Activated naive CD8-positive, alpha-beta T cell (primary cell): Measurements from ENCODE around the gene ERO1B.
"Not testable (repeated sequence)": the region's sequence is repeated elsewhere in the genome, so short reads cannot be mapped to it uniquely, and the experiment has no call there.

ENCODE experiments used
- H3K27ac Mint-ChIP-seq: one replicate; pipeline ENCODE4 v1.8.0; 2021; ENCODE audit warnings: mixed read lengths
- H3K27me3 Mint-ChIP-seq: one replicate; pipeline ENCODE4 v1.8.0; 2021; ENCODE audit warnings: mixed read lengths
- H3K36me3 Mint-ChIP-seq: one replicate; pipeline ENCODE4 v1.8.0; 2021; ENCODE audit warnings: mixed read lengths
- H3K4me1 Mint-ChIP-seq: one replicate; pipeline ENCODE4 v1.8.0; 2021; ENCODE audit warnings: low read depth, mixed read lengths
- H3K4me3 Mint-ChIP-seq: one replicate; pipeline ENCODE4 v1.8.0; 2021; ENCODE audit warnings: mild to moderate bottlenecking, mixed read lengths
- H3K9me3 Mint-ChIP-seq: one replicate; pipeline ENCODE4 v1.8.0; 2021; ENCODE audit warnings: low read depth, mixed read lengths

The ERO1B gene

DNA sequence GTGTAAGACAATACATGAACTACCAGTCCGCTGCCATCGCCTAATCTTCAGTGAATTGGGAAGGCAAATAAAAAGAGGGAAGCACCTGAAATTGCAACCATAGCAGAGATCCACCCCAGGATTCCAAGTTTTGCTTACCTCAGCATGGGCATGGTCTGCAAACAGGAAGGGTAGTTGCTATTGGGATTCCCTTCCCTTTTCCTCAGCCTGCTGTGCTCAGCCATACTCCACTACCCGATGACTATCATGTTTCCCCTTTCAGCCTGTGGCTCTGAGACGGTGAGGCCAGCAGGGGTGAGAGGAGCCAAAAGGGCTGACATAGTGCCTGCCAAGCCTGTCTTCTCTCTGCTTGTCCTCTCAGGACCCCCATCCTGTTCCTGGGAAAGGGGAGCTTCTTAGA, 75.2 kb downstream of the ERO1B start:
- H3K36me3 Mint-ChIP-seq = peaks cover 43% of the 10 kb centered on the region

DNA sequence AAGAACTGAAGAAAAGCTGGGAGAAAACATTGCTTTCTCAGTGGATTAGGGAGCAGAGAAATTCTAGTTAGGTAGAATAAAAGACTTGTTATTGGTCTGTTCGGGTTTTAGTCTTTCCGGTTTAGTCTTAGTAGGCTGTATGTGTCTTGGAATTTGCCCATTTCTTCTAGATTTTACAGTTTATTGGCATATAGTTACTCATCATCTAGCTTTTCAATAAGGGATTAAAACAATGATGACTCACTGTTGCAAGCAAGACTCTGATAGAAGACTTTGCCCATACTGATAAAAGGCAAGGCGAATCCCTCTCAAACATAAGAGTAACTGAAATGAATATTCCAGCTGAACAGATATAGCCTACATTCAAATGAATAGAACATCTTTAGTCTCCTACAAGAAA, 77.1 kb downstream of the ERO1B start:
- Mint-ChIP-seq H3K9me3 (peaks cover 35% of the 10 kb centered on the region), H3K27me3 (no peaks in the 10 kb centered on the region), H3K4me3 (no peak overlapping the region), H3K36me3 (peaks cover 56% of the 10 kb centered on the region), H3K4me1 (no peaks in the 10 kb centered on the region), H3K27ac (no peak overlapping the region)

More for the DNA sequence above, 75.2 kb downstream of the ERO1B start:
- Mint-ChIP-seq H3K27ac (no peak overlapping the region), H3K4me3 (no peak overlapping the region), H3K27me3 (no peaks in the 10 kb centered on the region), H3K9me3 (peaks cover 23% of the 10 kb centered on the region), H3K4me1 (no peaks in the 10 kb centered on the region)

DNA sequence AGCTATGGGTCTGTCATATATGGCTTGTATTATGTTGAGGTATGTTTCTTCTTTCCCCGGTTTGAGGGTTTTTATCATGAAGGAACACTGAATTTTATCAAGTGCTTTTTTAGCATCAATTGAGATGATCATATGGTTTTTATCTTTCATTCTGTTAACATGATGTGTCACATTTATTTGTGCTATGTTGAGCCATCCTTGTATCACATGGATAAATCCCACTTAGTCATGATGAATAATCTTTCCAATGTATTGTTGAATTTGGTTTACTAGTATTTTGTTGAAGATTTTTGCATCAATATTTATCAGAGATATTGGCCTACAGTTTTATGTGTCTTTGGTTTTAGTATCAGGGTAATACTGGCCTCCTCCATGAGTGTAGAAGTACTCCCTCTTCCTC, 77.7 kb downstream of the ERO1B start:
- H3K27ac Mint-ChIP-seq = no peak overlapping the region
- H3K4me3 Mint-ChIP-seq = no peak overlapping the region
- H3K36me3 Mint-ChIP-seq = peaks cover 60% of the 10 kb centered on the region
- no peaks in the 10 kb centered on the region for H3K27me3 Mint-ChIP-seq
- H3K9me3 Mint-ChIP-seq = peaks cover 41% of the 10 kb centered on the region
- H3K4me1 Mint-ChIP-seq = no peaks in the 10 kb centered on the region

DNA sequence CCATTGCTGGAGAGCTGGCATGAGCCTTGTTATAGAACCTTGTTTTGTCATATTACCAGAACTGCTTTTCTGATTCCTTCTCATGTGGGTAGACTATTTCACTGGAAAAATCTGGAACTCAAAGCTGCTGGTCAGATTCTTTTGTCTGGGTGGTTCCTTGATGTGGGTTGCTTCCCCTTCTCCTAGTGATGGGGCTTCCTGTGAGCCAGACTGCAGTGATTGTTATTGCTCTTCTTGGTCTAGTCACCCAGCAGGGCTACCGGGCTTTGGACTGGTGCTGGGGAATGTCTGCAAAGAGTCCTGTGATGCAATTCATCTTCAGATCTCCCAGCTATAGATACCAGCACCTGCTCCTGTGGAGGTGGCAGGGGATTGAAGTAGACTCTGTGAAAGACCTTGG, 80.0 kb downstream of the ERO1B start:
- Mint-ChIP-seq H3K4me1 (no peaks in the 10 kb centered on the region), H3K27me3 (no peaks in the 10 kb centered on the region), H3K27ac (no peak overlapping the region), H3K9me3 (peaks cover 53% of the 10 kb centered on the region), H3K36me3 (peaks cover 77% of the 10 kb centered on the region), H3K4me3 (no peak overlapping the region)

GRCh38 chr1:236200925-236201324, 80.8 kb downstream of the ERO1B start:
- H3K4me1 Mint-ChIP-seq = no peaks in the 10 kb centered on the region
- peaks cover 56% of the 10 kb centered on the region for H3K9me3 Mint-ChIP-seq
- H3K27me3 Mint-ChIP-seq = no peaks in the 10 kb centered on the region
- H3K4me3 Mint-ChIP-seq = no peak overlapping the region
- H3K36me3 Mint-ChIP-seq = peaks cover 75% of the 10 kb centered on the region
- H3K27ac Mint-ChIP-seq = no peak overlapping the region

DNA sequence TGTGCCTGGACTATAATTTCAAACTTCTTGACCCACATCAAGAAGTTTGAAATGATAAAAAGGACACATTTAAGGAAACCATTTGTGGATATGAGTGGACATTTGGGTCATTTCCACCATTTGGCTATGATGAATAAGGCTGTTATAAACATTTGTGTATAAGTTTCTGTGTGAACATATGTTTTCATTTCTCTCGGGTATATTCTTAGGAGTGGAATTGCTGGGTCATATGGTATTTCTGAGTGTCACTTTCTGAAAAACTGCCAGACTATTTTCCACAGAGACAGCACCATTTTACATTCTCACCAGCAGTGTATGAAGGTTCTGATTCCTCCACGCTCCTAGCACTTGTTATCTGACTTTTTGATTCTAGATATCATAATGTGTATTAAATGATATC, 88.6 kb downstream of the ERO1B start:
- H3K9me3 Mint-ChIP-seq = peaks cover 37% of the 10 kb centered on the region

DNA sequence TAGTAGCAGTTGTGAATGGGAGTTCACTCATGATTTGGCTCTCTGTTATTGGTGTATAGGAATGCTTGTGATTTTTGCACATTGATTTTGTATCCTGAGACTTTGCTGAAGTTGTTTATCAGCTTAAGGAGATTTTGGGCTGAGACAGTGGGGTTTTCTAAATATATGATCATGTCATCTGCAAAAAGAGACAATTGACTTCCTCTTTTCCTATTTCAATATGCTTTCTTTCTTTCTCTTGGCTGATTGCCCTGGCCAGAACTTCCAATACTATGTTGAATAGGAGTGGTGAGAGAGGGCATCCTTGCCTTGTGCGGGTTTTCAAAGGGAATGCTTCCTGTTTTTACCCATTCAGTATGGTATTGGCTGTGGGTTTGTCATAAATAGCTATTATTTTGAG, 93.7 kb downstream of the ERO1B start:
- Mint-ChIP-seq H3K9me3 (peaks cover 23% of the 10 kb centered on the region), H3K36me3 (peaks cover 65% of the 10 kb centered on the region)
- not testable (repeated sequence) for H3K27ac Mint-ChIP-seq, H3K4me3 Mint-ChIP-seq, H3K4me1 Mint-ChIP-seq, H3K27me3 Mint-ChIP-seq

More for the DNA sequence above, 88.6 kb downstream of the ERO1B start:
- Mint-ChIP-seq H3K27me3 (no peaks in the 10 kb centered on the region), H3K27ac (no peak overlapping the region), H3K4me3 (no peak overlapping the region), H3K4me1 (no peaks in the 10 kb centered on the region), H3K36me3 (peaks cover 74% of the 10 kb centered on the region)

DNA sequence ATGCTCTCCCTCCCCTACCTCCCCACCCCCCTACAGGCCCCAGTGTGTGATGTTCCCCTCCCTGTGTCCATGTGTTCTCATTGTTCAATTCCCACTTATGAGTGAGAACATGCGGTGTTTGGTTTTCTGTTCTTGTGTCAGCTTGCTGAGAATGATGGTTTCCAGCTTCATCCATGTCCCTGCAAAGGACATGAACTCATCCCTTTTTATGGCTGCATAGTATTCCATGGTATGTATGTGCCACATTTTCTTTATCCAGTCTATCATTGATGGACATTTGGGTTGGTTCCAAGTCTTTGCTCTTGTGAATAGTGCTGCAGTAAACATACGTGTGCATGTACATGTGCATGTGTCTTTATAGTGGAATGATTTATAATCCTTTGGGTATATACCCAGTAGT, 95.3 kb downstream of the ERO1B start:
- H3K9me3 Mint-ChIP-seq = peaks cover 23% of the 10 kb centered on the region
- not testable (repeated sequence) for H3K27ac Mint-ChIP-seq, H3K4me1 Mint-ChIP-seq, H3K4me3 Mint-ChIP-seq, H3K27me3 Mint-ChIP-seq
- H3K36me3 Mint-ChIP-seq = peaks cover 61% of the 10 kb centered on the region

GRCh38 chr1:236185687-236186086, 96.1 kb downstream of the ERO1B start:
- Mint-ChIP-seq H3K4me1 (peaks cover 3% of the 10 kb centered on the region), H3K36me3 (peaks cover 57% of the 10 kb centered on the region)

GRCh38 chr1:236181059-236181458, 100.7 kb downstream of the ERO1B start:
- no peaks in the 10 kb centered on the region for H3K27me3 Mint-ChIP-seq

More at GRCh38 chr1:236185687-236186086, 96.1 kb downstream of the ERO1B start:
- no peak overlapping the region for H3K4me3 Mint-ChIP-seq
- H3K9me3 Mint-ChIP-seq = peaks cover 19% of the 10 kb centered on the region
- H3K27me3 Mint-ChIP-seq = no peaks in the 10 kb centered on the region
- H3K27ac Mint-ChIP-seq = no peak overlapping the region

DNA sequence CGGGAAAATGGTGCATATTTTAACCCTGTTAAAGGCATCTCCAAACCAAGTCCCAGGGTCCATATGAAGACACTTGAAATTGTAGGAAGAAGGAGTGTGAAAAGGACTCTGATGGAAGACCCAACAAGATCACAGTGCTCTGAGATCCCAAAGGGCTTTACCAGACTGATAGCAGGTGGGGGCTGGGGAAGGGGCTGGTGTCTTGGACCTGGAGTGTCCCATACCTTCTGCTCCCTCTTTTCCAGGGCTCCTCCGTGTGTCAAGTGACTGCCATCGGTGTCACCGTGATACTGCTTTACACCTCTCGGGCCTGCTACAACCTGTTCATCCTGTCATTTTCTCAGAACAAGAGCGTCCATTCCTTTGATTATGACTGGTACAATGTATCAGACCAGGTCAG, 102.1 kb downstream of the ERO1B start:
- H3K4me1 Mint-ChIP-seq = no peaks in the 10 kb centered on the region
- no peak overlapping the region for H3K27ac Mint-ChIP-seq
- H3K9me3 Mint-ChIP-seq = no peaks in the 10 kb centered on the region
- H3K36me3 Mint-ChIP-seq = peaks cover 12% of the 10 kb centered on the region
- no peak overlapping the region for H3K4me3 Mint-ChIP-seq
- H3K27me3 Mint-ChIP-seq = no peaks in the 10 kb centered on the region

More at GRCh38 chr1:236181059-236181458, 100.7 kb downstream of the ERO1B start:
- Mint-ChIP-seq H3K9me3 (no peaks in the 10 kb centered on the region), H3K36me3 (peaks cover 21% of the 10 kb centered on the region), H3K4me1 (peaks cover 3% of the 10 kb centered on the region), H3K4me3 (no peak overlapping the region), H3K27ac (no peak overlapping the region)

DNA sequence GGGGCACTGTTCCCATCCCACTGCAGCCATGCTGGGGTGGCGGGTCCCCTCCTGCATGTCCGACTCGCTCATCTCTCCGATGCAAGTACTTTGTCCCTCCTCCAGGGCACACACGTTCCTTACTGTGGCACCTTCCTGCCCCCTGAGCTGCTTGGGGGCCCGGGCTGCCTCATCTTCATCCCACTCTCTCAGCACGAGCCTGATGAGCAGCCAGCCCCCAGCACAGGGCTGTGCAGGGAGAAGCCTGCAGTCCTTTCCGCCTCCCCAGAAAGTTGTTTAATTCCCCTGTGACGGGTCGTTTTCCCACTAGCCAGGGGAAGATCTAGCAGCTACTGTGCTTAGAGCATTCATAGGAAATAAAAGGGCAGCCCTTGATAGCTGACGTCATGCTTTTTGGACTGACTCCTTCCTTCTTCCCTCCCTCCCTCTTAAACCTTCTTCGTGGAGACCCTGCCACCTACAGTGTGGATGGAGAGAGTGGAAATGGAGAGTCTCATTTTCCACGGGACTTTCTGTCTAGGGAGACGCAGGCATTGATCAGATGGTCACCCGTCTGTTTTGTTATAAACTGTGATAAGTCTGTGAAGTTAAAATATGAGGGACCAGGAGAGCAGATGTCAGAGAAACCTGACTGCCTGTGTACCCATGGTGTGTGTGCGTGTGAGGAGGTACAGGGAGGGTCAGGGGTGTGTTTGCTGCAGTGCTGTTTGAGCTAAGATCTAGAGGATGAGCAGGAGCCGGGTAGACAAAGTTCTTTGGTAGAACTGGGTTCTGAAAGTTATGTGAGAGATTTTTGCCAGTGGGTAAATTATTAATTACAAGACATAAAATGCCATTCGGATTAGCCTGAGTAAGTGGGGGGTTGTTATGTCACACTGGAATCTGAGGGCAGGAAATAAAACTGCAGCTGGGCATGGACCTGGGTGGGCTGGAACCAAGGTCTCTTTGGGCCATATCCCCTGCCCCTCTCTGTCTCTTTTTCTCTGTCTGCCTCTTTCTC, 105.1 kb downstream of the ERO1B start:
- H3K4me3 Mint-ChIP-seq = no peak overlapping the region
- H3K27me3 Mint-ChIP-seq = no peaks in the 10 kb centered on the region
- no peaks in the 10 kb centered on the region for H3K9me3 Mint-ChIP-seq
- H3K36me3 Mint-ChIP-seq = peaks cover 6% of the 10 kb centered on the region
- no peaks in the 10 kb centered on the region for H3K4me1 Mint-ChIP-seq
- no peak overlapping the region for H3K27ac Mint-ChIP-seq

GRCh38 chr1:236175642-236176336, 106.0 kb downstream of the ERO1B start:
- no peaks in the 10 kb centered on the region for H3K9me3 Mint-ChIP-seq
- H3K27ac Mint-ChIP-seq = no peak overlapping the region
- H3K4me3 Mint-ChIP-seq = no peak overlapping the region
- peaks cover 6% of the 10 kb centered on the region for H3K36me3 Mint-ChIP-seq
- H3K27me3 Mint-ChIP-seq = no peaks in the 10 kb centered on the region
- H3K4me1 Mint-ChIP-seq = no peaks in the 10 kb centered on the region

GRCh38 chr1:236173174-236173767, 108.5 kb downstream of the ERO1B start:
- Mint-ChIP-seq H3K9me3 (no peaks in the 10 kb centered on the region), H3K4me1 (no peaks in the 10 kb centered on the region), H3K27me3 (no peaks in the 10 kb centered on the region), H3K27ac (no peak overlapping the region), H3K4me3 (no peak overlapping the region), H3K36me3 (peaks cover 7% of the 10 kb centered on the region)

DNA sequence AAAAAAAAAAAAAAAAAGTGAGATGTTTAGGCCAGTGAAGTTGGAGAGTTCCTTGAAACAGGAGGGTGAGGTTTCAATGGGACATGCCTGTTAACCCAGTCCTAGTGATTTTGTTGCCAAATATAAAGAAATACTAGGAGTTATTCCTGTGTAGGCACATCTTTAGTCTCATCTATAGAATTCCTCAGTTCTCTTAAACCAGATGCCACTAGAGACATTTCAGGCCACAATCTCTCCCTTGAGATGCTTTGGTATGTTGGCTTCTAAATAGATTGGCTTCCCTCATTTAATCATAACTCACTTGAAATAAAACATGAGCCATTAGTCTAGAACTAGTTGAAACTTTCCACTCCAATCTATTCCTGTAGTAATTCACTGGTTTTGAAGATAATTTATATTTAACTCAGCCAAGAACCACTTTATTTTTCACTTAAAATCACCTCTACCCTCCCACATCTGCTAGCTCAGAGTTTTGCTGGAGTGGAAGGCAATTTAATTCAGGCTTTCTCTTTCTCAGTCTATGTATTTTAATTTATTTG, 109.6 kb downstream of the ERO1B start:
- H3K4me3 Mint-ChIP-seq = no peak overlapping the region
- no peaks in the 10 kb centered on the region for H3K27me3 Mint-ChIP-seq
- H3K36me3 Mint-ChIP-seq = peaks cover 7% of the 10 kb centered on the region
- no peak overlapping the region for H3K27ac Mint-ChIP-seq
- no peaks in the 10 kb centered on the region for H3K9me3 Mint-ChIP-seq
- H3K4me1 Mint-ChIP-seq = no peaks in the 10 kb centered on the region
